SK-N-SH treated with all-trans-retinoic acid at 6 μM for 48 hours (cell line): Measurements from ENCODE around the gene MALRD1.

Experiments
- ATAC-seq: fragments of 200-7000 bp; cut with Tn5 transposase; 3 replicates; pipeline ENCODE4 v1.9.1; 2020; ENCODE audit warnings: mild to moderate bottlenecking, moderate library complexity
- ARNTL ChIP-seq: fragments of 450-650 bp; formaldehyde crosslinking; IDR thresholded peaks from 2 replicates; pipeline ENCODE4 v1.5.0; 2020; ENCODE audit warnings: low read depth, mild to moderate bottlenecking, moderate library complexity, borderline replicate concordance
- BACH2 ChIP-seq: fragments of 250-450 bp; sonication (Bioruptor Pico); IDR thresholded peaks from 2 replicates; pipeline ENCODE4 v1.9.0; 2021; ENCODE audit warnings: mild to moderate bottlenecking, borderline replicate concordance
- CREB5 ChIP-seq: fragments of 250-450 bp; sonication (Bioruptor Pico); IDR thresholded peaks from 2 replicates; pipeline ENCODE4 v1.5.1; 2020; ENCODE audit warnings: low read depth, mild to moderate bottlenecking, moderate library complexity
- CSDC2 ChIP-seq: fragments of 250-450 bp; sonication (Bioruptor Pico); IDR thresholded peaks from 2 replicates; pipeline ENCODE4 v1.5.0; 2020; ENCODE audit warnings: mild to moderate bottlenecking, moderate library complexity
- CSRNP3 ChIP-seq: fragments of 250-450 bp; sonication (Bioruptor Pico); IDR thresholded peaks from 2 replicates; pipeline ENCODE4 v1.5.1; 2021; ENCODE audit warnings: mild to moderate bottlenecking, moderate library complexity
- ESRRG ChIP-seq: fragments of 250-450 bp; sonication (Bioruptor Pico); IDR thresholded peaks from 2 replicates; pipeline ENCODE4 v1.6.1; 2021; ENCODE audit warnings: mild to moderate bottlenecking
- GLIS3 ChIP-seq: fragments of 250-450 bp; sonication (Bioruptor Pico); IDR thresholded peaks from 2 replicates; pipeline ENCODE4 v1.5.0; 2020; ENCODE audit warnings: mild to moderate bottlenecking, moderate library complexity
- OSR1 ChIP-seq: fragments of 250-450 bp; sonication (Bioruptor Pico); IDR thresholded peaks from 2 replicates; pipeline ENCODE4 v1.8.0; 2022; ENCODE audit warnings: moderate library complexity, mild to moderate bottlenecking, inconsistent platforms
- POU6F1 ChIP-seq: fragments of 250-450 bp; sonication (Bioruptor Pico); IDR thresholded peaks from 2 replicates; pipeline ENCODE4 v1.8.0; 2021; ENCODE audit warnings: low read depth, mild to moderate bottlenecking, moderate library complexity, borderline replicate concordance
- PPARA ChIP-seq: fragments of 250-450 bp; sonication (Bioruptor Pico); IDR thresholded peaks from 2 replicates; pipeline ENCODE4 v1.5.0; 2020; ENCODE audit warnings: mild to moderate bottlenecking, borderline replicate concordance
- RARB ChIP-seq: fragments of 250-450 bp; sonication (Bioruptor Pico); IDR thresholded peaks from 2 replicates; pipeline ENCODE4 v1.8.0; 2021; ENCODE audit warnings: mild to moderate bottlenecking, moderate library complexity
- SNAI2 ChIP-seq: fragments of 250-450 bp; sonication (Bioruptor Pico); IDR thresholded peaks from 2 replicates; pipeline ENCODE4 v1.5.0; 2020; ENCODE audit warnings: mild to moderate bottlenecking, moderate library complexity
- TCF4 ChIP-seq: fragments of 250-450 bp; sonication (Bioruptor Pico); IDR thresholded peaks from 2 replicates; pipeline ENCODE4 v1.8.0; 2021; ENCODE audit warnings: mild to moderate bottlenecking, moderate library complexity, borderline replicate concordance
- TOX ChIP-seq: fragments of 250-450 bp; sonication (Bioruptor Pico); IDR thresholded peaks from 2 replicates; pipeline ENCODE4 v1.8.0; 2021; ENCODE audit warnings: mild to moderate bottlenecking, moderate library complexity, borderline replicate concordance
- TSHZ2 ChIP-seq: fragments of 250-450 bp; sonication (Bioruptor Pico); IDR thresholded peaks from 2 replicates; pipeline ENCODE4 v1.5.0; 2020; ENCODE audit warnings: mild to moderate bottlenecking, moderate library complexity
- ZC3H10 ChIP-seq: fragments of 250-450 bp; sonication (Bioruptor Pico); IDR thresholded peaks from 2 replicates; pipeline ENCODE4 v1.5.1; 2021; ENCODE audit warnings: mild to moderate bottlenecking, moderate library complexity
- ZFP3 ChIP-seq: fragments of 250-450 bp; sonication (Bioruptor Pico); IDR thresholded peaks from 2 replicates; pipeline ENCODE4 v1.5.0; 2020; ENCODE audit warnings: mild to moderate bottlenecking, moderate library complexity
- ZNF565 ChIP-seq: fragments of 450-650 bp; formaldehyde crosslinking; conservative IDR thresholded peaks from 2 replicates; pipeline ENCODE4 v1.5.0; 2020; ENCODE audit warnings: low read depth, mild to moderate bottlenecking, moderate library complexity
- ZNF70 ChIP-seq: fragments of 450-650 bp; formaldehyde crosslinking; IDR thresholded peaks from 2 replicates; pipeline ENCODE4 v1.5.0; 2020; ENCODE audit warnings: mild to moderate bottlenecking, moderate library complexity
- ZNF8 ChIP-seq: fragments of 450-650 bp; formaldehyde crosslinking; IDR thresholded peaks from 2 replicates; pipeline ENCODE4 v1.5.0; 2020; ENCODE audit warnings: mild to moderate bottlenecking, moderate library complexity

Gene MALRD1

GRCh38 chr10:19634163-19634562 lies 585.6 kb downstream of the MALRD1 start:
- ATAC-seq, result no peak
- TF ChIP-seq ZC3H10 (CRISPR knock-in tag) (no peak), CSDC2 (CRISPR knock-in tag) (no peak), ESRRG (CRISPR knock-in tag) (no peak), RARB (CRISPR knock-in tag) (no peak), POU6F1 (no peak), TSHZ2 (CRISPR knock-in tag) (no peak), OSR1 (CRISPR knock-in tag) (no peak), SNAI2 (CRISPR knock-in tag) (no peak), CSRNP3 (CRISPR knock-in tag) (no peak), PPARA (CRISPR knock-in tag) (no peak), BACH2 (no peak), ARNTL (CRISPR knock-in tag) (no peak), ZNF565 (CRISPR knock-in tag) (no peak), ZNF8 (CRISPR knock-in tag) (no peak), CREB5 (CRISPR knock-in tag) (no peak)

- ATAC-seq, result peak; percentile 94
Measured at GRCh38 chr10:19638182-19638895, 589.7 kb downstream of the MALRD1 start.

More at GRCh38 chr10:19638182-19638895, 589.7 kb downstream of the MALRD1 start:
- TF ChIP-seq POU6F1, result no peak
- TF ChIP-seq TSHZ2 (CRISPR knock-in tag), result no peak
- TF ChIP-seq TCF4 (CRISPR knock-in tag), result no peak
- no peak for TF ChIP-seq ZFP3 (CRISPR knock-in tag)
- TF ChIP-seq TOX (CRISPR knock-in tag), result no peak
- no peak for TF ChIP-seq GLIS3 (CRISPR knock-in tag)
- no peak for TF ChIP-seq CREB5 (CRISPR knock-in tag)
- no peak for TF ChIP-seq ZC3H10 (CRISPR knock-in tag)
- no peak for TF ChIP-seq ARNTL (CRISPR knock-in tag)
- no peak for TF ChIP-seq SNAI2 (CRISPR knock-in tag)
- TF ChIP-seq PPARA (CRISPR knock-in tag), result no peak
- no peak for TF ChIP-seq BACH2
- TF ChIP-seq ESRRG (CRISPR knock-in tag), result no peak
- TF ChIP-seq ZNF70, result no peak
